Right cardiac atrium (tissue), 5 donors: ENCODE data around the gene FOXK1. TPM values are rescaled to one million over a fixed set of nuclear protein-coding genes. Genes with fewer than 3 reads are reported as not detected.

Experiments used
- ATAC-seq, 2 donors: fragments of 200-7000 bp; cut with Tn5 transposase; one replicate each; pipeline versions ENCODE4 v1.8.0 to v1.9.1; 2020; ENCODE audit warnings: moderate library complexity in 2 of 2, mild to moderate bottlenecking in 1 of 2
- DNase-seq, 3 donors: peaks; one replicate each; pipeline ENCODE4 v3.0.0-alpha.2; 2020
- H3K27ac ChIP-seq: one replicate; pipeline ENCODE4 v1.5.1; 2013; ENCODE audit warnings: mild to moderate bottlenecking, low read length, control low read depth, moderate library complexity
- H3K27me3 ChIP-seq: one replicate; pipeline ENCODE4 v1.6.1; 2013; ENCODE audit not compliant: control insufficient read depth, insufficient read depth
- H3K4me1 ChIP-seq: one replicate; pipeline ENCODE4 v1.6.1; 2013; ENCODE audit warnings: low read length; ENCODE audit not compliant: control insufficient read depth, insufficient read depth
- H3K4me3 ChIP-seq: one replicate; pipeline ENCODE4 v1.5.1; 2013; ENCODE audit warnings: low read length, control low read depth
- H3K9me3 ChIP-seq: one replicate; pipeline ENCODE4 v1.6.1; 2013; ENCODE audit warnings: low read length; ENCODE audit not compliant: control insufficient read depth
- WGBS: extraction: QIAGEN DNeasy Blood & Tissue Kit; methylation state at CpG from one replicate; pipeline ENCODE4 v1.1.7; 2013; 5-methylcytosine and 5-hydroxymethylcytosine counted together
- intact Hi-C, 4 donors: fragments of 100-400 bp; cut with DNase I; formaldehyde crosslinking; loops; one replicate each; pipeline versions ENCODE4 v1.11.0 to v1.14.0; 2022 to 2023
- polyA plus RNA-seq: library from polyadenylated mRNA; stranded (reverse); fragments of 200-250 nt; gene quantifications from one replicate; pipeline ENCODE4 v1.2.3, GENCODE V29; 2013
- total RNA-seq, 4 donors: library from RNA; stranded (reverse); fragmentation: NEBNext Ultra II Directional; extraction: Animal tissue kit (Norgen Biotek cat#: 25700); gene quantifications; one replicate each; pipeline ENCODE4 v1.2.1, GENCODE V29; 2021
- donor health status: healthy with polysubstance abuse.
- donor health status: DM: no; HTN: yes; CAD: no.
- donor health status: DM: no; HTN: no; CAD: no.
- donor health status: DM: no; HTN: yes; CAD: no; lungs with severe emphysema.
- donor health status: DM: yes; HTN: yes; CAD: no.

The FOXK1 gene
- total and polyA plus RNA-seq, 5 donors, result 10.9 to 22.4 (median 18.1) TPM

- Histone ChIP-seq H3K4me3 (no peak overlapping the region), H3K9me3 (no peaks in the 10 kb centered on the region), H3K27ac (no peak overlapping the region), H3K4me1 (no peaks in the 10 kb centered on the region), H3K27me3 (no peaks in the 10 kb centered on the region)
- 92% methylated on average over 24 of the region's 24 CpGs for WGBS
- intact Hi-C loops, result loop anchor here in 3 of 4 donors (10.0 kb wide), 2 partner anchors 70 to 140 kb away; partner anchors contain the start of gene FOXK1 (in 1 of the 3)
- no peak for ATAC-seq
- peak in 2 of 3 donors; percentile 22 to 47 for DNase-seq
Measured at GRCh38 chr7:4755045-4755444, 73.0 kb downstream of the FOXK1 start.

DNA sequence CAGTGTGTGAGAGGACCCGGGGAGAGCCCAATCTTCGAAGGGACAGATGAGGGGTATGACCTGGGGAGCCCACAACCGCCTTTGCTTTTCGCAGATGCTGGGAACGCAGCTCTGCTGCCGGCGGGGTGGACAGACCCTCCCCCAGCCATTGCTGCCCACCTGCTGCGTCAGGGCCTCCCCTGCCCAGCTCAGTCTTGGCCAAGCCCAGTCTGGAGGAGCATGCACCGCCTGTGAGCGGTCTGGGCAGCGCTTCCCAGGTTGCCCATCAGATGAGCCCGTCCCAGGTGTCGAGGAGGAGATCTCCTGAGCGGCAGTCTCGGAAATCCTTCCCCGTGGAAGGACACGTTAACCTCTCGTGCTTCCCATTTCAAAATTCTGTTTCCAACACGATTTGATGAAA lies 76.0 kb downstream of the FOXK1 start:
- Histone ChIP-seq H3K4me1 (no peaks in the 10 kb centered on the region), H3K27me3 (no peaks in the 10 kb centered on the region), H3K27ac (no peak overlapping the region), H3K4me3 (no peak overlapping the region), H3K9me3 (no peaks in the 10 kb centered on the region)
- DNase-seq, result peak in 1 of 3 donors; percentile 45
- ATAC-seq, result no peak
- intact Hi-C loops, result loop anchor here in 3 of 4 donors (10.0 kb wide), 2 partner anchors 73 to 143 kb away; partner anchors contain the start of gene FOXK1 (in 1 of the 3)
- 94% methylated on average over 19 of the region's 19 CpGs for WGBS

GRCh38 chr7:4758791-4759190 lies 76.7 kb downstream of the FOXK1 start:
- H3K9me3 ChIP-seq, result no peaks in the 10 kb centered on the region
- no peaks in the 10 kb centered on the region for H3K27me3 ChIP-seq
- intact Hi-C loops, result loop anchor here in 3 of 4 donors (10.0 kb wide), 2 partner anchors 74 to 144 kb away; partner anchors contain the start of gene FOXK1 (in 1 of the 3)
- ATAC-seq, result no peak
- H3K4me1 ChIP-seq, result no peaks in the 10 kb centered on the region
- 94% methylated on average over 29 of the region's 29 CpGs for WGBS
- peak in 1 of 3 donors; percentile 51 for DNase-seq
- no peak overlapping the region for H3K4me3 ChIP-seq
- no peak overlapping the region for H3K27ac ChIP-seq

- no peaks in the 10 kb centered on the region for H3K27me3 ChIP-seq
- ATAC-seq (peak in 1 of 2 donors; percentile 7), DNase-seq (peak in 1 of 3 donors; percentile 59)
- no peak overlapping the region for H3K27ac ChIP-seq
- no peaks in the 10 kb centered on the region for H3K4me1 ChIP-seq
- 97% methylated on average over 40 of the region's 40 CpGs for WGBS
- no peak overlapping the region for H3K4me3 ChIP-seq
- no peaks in the 10 kb centered on the region for H3K9me3 ChIP-seq
- intact Hi-C loops, result loop anchor here in 3 of 4 donors (10.0 kb wide), 2 partner anchors 74 to 144 kb away; partner anchors contain the start of gene FOXK1 (in 1 of the 3)
Measured at GRCh38 chr7:4759211-4759610, 77.1 kb downstream of the FOXK1 start.

- peak in 1 of 3 donors; percentile 49 for DNase-seq
- WGBS, result 95% methylated on average over 26 of the region's 26 CpGs
Measured at GRCh38 chr7:4760952-4761351, 78.9 kb downstream of the FOXK1 start.

DNA sequence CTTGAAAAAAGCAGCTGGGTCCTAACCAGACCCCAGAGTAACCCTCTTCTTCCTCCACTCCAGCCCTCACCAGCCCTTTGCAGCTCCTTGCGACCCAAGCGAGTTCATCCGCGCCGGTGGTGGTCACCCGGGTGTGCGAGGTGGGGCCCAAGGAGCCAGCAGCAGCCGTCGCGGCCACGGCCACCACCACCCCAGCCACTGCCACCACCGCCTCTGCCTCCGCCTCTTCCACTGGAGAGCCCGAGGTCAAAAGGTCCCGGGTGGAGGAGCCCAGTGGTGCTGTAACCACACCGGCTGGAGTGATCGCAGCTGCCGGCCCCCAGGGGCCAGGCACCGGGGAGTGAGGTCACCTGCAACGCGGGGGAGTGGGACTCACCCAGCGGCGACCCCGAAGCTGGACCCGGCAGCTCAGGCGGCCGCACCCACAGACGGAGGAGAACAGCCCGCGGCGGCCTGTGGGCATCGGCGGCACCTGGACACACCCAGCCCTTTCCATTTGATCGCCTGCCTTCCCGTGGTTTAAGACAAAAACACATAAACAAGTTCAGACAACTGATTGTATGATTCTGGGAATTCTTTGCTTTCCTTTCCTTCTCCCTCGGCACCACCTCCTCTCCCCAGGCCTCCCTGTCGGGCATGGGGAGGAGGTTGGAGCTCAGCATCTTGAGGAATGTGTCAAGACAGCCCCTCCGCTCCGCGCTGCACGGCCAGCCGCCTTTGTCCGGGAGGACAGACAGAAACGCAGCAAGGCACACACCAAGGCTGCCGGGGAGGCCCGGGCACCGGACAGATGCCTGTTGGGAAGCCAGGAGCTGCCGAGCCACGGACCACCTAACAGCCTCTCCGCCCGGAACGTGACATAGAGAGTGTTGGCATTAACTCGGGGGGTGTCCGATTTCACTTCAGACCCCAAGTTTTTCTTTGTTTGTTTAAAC lies 80.3 kb downstream of the FOXK1 start:
- H3K27ac ChIP-seq, result no peak overlapping the region
- no peaks in the 10 kb centered on the region for H3K4me1 ChIP-seq
- intact Hi-C loops, result no loop called here
- 93% methylated on average over 54 of the region's 54 CpGs for WGBS
- DNase-seq (peak in 1 of 3 donors; percentile 62), ATAC-seq (no peak)
- no peaks in the 10 kb centered on the region for H3K9me3 ChIP-seq
- H3K4me3 ChIP-seq, result no peak overlapping the region
- H3K27me3 ChIP-seq, result no peaks in the 10 kb centered on the region

More at GRCh38 chr7:4760952-4761351, 78.9 kb downstream of the FOXK1 start:
- Histone ChIP-seq H3K27me3 (no peaks in the 10 kb centered on the region), H3K9me3 (no peaks in the 10 kb centered on the region), H3K4me3 (no peak overlapping the region), H3K4me1 (no peaks in the 10 kb centered on the region), H3K27ac (no peak overlapping the region)
- no peak for ATAC-seq
- intact Hi-C loops, result no loop called here

GRCh38 chr7:4763091-4763793 lies 81.1 kb downstream of the FOXK1 start:
- intact Hi-C loops, result no loop called here
- ATAC-seq, result no peak
- no peaks in the 10 kb centered on the region for H3K4me1 ChIP-seq

GRCh38 chr7:4763794-4764185 lies 81.7 kb downstream of the FOXK1 start:
- H3K9me3 ChIP-seq, result no peaks in the 10 kb centered on the region
- intact Hi-C loops, result no loop called here
- no peak overlapping the region for H3K4me3 ChIP-seq
- ATAC-seq, result no peak
- no peaks in the 10 kb centered on the region for H3K4me1 ChIP-seq
- peak in 2 of 3 donors; percentile 43 to 45 for DNase-seq
- 96% methylated on average over 21 of the region's 21 CpGs for WGBS
- H3K27me3 ChIP-seq, result no peaks in the 10 kb centered on the region
- no peak overlapping the region for H3K27ac ChIP-seq

More at GRCh38 chr7:4763091-4763793, 81.1 kb downstream of the FOXK1 start:
- H3K27ac ChIP-seq, result no peak overlapping the region
- peak in 2 of 3 donors; percentile 57 for DNase-seq
- no peaks in the 10 kb centered on the region for H3K27me3 ChIP-seq
- H3K9me3 ChIP-seq, result no peaks in the 10 kb centered on the region
- no peak overlapping the region for H3K4me3 ChIP-seq
- WGBS, result 95% methylated on average over 32 of the region's 32 CpGs

DNA sequence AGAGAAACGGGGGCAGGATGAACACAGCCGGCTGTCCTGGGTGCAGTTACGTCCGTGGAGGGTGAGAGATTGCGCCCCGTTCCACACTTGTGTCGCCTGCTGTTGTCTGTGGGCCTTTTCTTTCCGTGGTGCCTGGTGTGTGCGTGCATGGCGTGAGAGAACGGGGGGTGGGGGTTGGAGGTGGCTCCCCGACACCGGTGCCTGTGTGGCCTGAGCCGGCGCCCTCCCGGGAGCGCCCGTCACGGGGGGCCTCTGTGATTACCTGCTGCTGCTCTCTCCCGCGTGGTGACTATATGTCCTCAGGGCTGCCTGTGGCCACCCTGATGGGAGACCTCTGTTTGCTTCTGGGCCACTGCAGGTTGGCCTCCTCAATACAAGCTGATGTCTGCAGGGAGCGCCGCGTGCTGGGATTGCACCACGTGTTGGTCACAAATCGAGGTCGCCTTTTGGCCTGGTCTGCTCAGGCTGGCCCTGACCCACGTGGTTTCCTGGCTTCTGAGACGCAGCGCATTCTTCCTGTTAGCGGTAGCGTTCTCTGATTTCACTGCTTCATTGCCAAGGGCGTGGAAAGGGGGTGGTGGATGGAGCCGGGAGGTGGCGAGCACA lies 82.4 kb downstream of the FOXK1 start:
- H3K4me1 ChIP-seq, result no peaks in the 10 kb centered on the region
- H3K4me3 ChIP-seq, result no peak overlapping the region
- intact Hi-C loops, result no loop called here
- WGBS, result 87% methylated on average over 35 of the region's 35 CpGs
- H3K9me3 ChIP-seq, result no peaks in the 10 kb centered on the region
- no peaks in the 10 kb centered on the region for H3K27me3 ChIP-seq
- ATAC-seq (no peak), DNase-seq (peak in 2 of 3 donors; percentile 51 to 53)
- H3K27ac ChIP-seq, result no peak overlapping the region

DNA sequence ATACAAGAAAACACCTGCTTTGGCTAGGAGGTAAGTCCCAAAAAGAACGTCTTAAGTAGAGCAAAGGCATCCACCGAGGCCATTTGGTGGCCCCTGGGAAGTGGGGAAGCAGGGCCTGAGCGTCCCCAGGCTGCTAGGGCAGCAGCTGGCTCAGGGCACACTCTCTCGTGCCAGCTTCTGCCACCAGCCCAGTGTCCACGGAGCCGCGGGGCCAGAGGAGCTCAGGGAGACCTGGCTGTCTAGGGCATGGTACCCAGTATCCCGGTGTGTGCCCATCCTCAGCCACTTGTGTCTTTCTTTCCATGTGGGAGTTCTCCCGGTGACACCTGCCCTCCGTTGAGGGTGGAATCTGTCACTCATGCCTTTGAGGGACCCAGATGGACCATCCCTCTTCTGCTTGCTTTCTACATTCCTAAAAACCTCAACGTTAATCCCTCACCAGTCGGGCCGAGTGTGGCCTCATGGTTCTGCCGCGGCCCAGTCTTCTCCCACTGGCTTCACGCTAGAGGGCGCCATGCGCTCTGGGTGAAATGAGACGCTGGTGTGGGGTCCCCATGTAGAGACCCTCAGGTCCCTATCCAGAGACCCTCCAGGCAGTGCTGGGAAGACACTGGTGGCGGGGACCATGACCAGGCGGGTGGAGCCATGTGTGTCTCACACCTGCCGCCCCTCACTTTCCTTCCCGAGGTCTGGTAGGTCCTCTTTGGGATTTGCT lies 83.8 kb downstream of the FOXK1 start:
- Histone ChIP-seq H3K27me3 (no peaks in the 10 kb centered on the region), H3K27ac (no peak overlapping the region), H3K9me3 (no peaks in the 10 kb centered on the region), H3K4me3 (no peak overlapping the region), H3K4me1 (no peaks in the 10 kb centered on the region)
- 83% methylated on average over 23 of the region's 23 CpGs for WGBS
- intact Hi-C loops, result no loop called here
- DNase-seq (peak in 2 of 3 donors; percentile 35 to 59), ATAC-seq (no peak)
